GM19025 (cell line): ENCODE measurements around the gene CDH4.

Source experiments
- ATAC-seq: cut with Tn5 transposase; IDR thresholded peaks from one replicate; pipeline ENCODE4 v1.9.1; 2021; ENCODE audit warnings: mild to moderate bottlenecking, low read depth, moderate library complexity; ENCODE audit not compliant: unreplicated experiment

The CDH4 gene

GRCh38 chr20:61812121-61812844 is 560.2 kb downstream of the CDH4 start:
- no peak for ATAC-seq

- no peak for ATAC-seq
Observed at GRCh38 chr20:61812845-61813485, 560.9 kb downstream of the CDH4 start.

- ATAC-seq, result no peak
Observed at GRCh38 chr20:61813791-61814190, 561.7 kb downstream of the CDH4 start.

GRCh38 chr20:61814244-61814643 is 562.2 kb downstream of the CDH4 start:
- no peak for ATAC-seq

- no peak for ATAC-seq
Observed at GRCh38 chr20:61814726-61815125, 562.7 kb downstream of the CDH4 start.

- no peak for ATAC-seq
Observed at GRCh38 chr20:61815176-61815575, 563.1 kb downstream of the CDH4 start.

GRCh38 chr20:61815678-61816077 is 563.6 kb downstream of the CDH4 start:
- no peak for ATAC-seq

- ATAC-seq, result no peak
Observed at GRCh38 chr20:61816606-61817460, 564.8 kb downstream of the CDH4 start.

- no peak for ATAC-seq
Observed at GRCh38 chr20:61817575-61817974, 565.5 kb downstream of the CDH4 start.

- ATAC-seq, result no peak
Observed at GRCh38 chr20:61818746-61819573, 566.9 kb downstream of the CDH4 start.

GRCh38 chr20:61819574-61819846 is 567.4 kb downstream of the CDH4 start:
- no peak for ATAC-seq

- no peak for ATAC-seq
Observed at GRCh38 chr20:61819921-61820825, 568.1 kb downstream of the CDH4 start.

GRCh38 chr20:61821735-61822134 is 569.7 kb downstream of the CDH4 start:
- no peak for ATAC-seq

- ATAC-seq, result no peak
Observed at GRCh38 chr20:61822396-61822795, 570.3 kb downstream of the CDH4 start.

- no peak for ATAC-seq
Observed at GRCh38 chr20:61823242-61823641, 571.2 kb downstream of the CDH4 start.

GRCh38 chr20:61828891-61829290 is 576.8 kb downstream of the CDH4 start:
- ATAC-seq, result no peak

- ATAC-seq, result no peak
Observed at GRCh38 chr20:61829526-61829925, 577.5 kb downstream of the CDH4 start.

- no peak for ATAC-seq
Observed at GRCh38 chr20:61830241-61830930, 578.3 kb downstream of the CDH4 start.

- ATAC-seq, result no peak
Observed at GRCh38 chr20:61830991-61831390, 578.9 kb downstream of the CDH4 start.
